Activated T-cell treated with anti-CD3 and anti-CD28 coated beads for 1 hour (primary cell): ENCODE results near the gene BOLA2B.
A peak's percentile ranks its signal among the peaks of the same experiment; 100 is the strongest.
"Not testable (repeated sequence)": the region's sequence is repeated elsewhere in the genome, so short reads cannot be mapped to it uniquely, and the experiment has no call there.

Source experiments
- DNase-seq: peaks from one replicate; pipeline ENCODE4 v3.0.0-alpha.2; 2020; ENCODE audit warnings: low read depth

BOLA2B gene

DNA sequence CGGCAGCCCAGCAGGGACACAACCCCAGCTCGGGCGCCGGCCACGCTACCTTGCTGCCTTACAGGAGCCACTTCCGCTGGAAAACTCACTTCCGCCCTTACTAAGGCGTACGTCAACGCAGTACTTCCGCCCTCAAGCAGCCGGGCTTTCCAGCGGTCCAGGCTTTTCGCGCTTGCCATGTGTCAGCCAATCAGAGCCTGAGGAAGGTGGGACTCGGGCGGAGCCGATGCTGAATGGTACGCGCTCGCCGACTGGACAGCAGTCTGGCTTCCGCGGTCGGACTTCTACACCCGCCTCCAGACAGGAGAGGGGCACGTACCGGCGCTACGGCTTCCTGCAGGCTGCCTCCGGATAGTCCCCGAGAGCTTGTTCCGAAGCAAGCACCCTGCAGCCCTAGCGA lies at the start of gene BOLA2B, which contains the start of gene SLX1A:
Gene BOLA2B, minus strand, starts transcription at position 52 of the 400 bp plus-strand sequence. CDS start 71 bp downstream, outside the sequence.
Gene SLX1A, plus strand, starts transcription at position 261 of the 400 bp plus-strand sequence. CDS start 210 bp downstream, outside the sequence.
- DNase-seq = not testable (repeated sequence)

DNA sequence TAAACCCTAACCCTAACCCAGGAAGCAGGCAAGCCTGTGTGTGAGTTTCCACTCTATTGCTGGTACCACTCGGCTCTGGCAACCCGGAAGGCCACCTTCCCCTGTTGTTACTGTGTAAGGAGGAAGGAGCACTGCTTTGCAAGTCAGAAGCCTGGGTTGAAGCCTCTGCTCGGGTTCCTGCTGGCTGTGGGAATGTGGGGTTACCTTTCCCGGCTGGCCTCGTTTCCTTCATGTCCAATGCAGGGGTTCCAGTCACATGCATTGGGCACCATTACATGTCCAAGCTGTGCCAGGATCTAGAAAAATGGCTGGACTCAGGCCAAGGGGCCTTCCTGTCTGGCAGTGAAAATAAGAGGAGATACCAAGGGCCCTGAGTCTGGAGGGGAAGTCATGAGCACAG lies 23.6 kb upstream of the BOLA2B start:
- not testable (repeated sequence) for DNase-seq

DNA sequence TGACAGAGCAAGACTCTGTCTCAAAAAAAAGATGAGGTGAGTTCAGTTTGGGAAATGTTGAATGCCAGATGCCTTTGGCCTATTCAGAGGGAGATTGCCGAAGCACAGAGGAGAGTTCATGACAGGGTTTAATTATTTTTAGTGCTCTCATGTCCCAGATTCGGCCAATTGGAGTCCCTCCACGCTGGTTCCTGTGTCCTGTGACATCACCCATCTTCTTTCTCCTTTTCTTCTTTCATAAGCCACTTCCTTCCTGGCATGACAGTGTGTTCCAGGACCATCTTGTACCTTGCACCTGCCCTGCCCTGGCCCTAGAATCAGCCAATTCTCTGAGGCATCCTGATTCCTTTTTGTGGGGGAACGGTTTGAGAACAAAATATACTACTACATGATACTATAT lies 17.9 kb upstream of the BOLA2B start:
- DNase-seq = not testable (repeated sequence)

DNA sequence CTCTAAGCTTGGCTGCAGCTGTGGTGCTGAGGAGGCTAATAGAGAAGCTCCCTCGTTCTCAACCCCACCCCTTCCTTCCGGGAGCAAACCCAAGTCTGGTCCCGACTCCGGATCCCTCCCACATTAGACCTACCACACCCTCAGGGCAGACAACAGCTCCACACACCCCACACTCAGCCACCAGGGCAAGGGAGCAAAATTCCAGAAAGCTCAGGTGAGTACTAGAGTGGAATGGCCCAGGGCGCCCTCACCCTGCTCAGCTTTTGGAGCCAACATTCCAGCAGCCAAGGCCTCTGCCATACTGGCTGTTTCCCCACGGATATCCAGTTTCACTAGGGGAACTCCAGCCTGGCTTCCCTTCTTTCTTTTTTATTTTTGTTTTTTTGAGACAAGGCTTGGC lies 15.6 kb upstream of the BOLA2B start:
- DNase-seq = not testable (repeated sequence)

DNA sequence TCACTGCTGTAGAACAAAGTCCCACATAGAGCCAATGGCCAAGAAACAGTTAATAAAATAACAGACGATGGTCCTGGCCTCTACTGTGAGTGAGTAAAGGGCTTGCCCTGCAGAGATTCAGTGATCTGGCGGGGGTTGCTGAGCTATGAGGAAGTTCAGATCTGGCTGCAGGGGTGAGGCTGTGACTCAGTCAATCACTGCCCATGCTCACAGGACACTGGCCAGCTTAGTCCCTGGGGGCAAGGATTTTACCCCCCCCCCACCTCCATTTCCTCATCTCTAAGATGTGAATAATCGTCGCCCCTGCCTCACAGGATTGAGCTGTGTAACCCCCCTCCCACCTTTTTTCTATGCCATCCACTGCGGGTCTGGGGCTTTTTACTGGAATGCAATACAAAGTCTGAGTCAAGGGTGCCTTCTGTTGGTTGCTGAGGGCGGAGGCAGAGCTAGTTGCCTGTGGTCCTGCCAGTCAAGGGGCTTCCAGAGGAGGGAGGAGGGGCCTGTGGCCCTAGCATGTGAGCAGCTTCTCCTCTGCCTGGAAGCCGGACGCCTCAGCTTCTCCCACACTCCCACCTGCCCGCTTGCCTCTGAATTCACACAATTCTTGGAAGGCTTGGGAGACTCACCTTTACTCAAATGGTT lies 13.7 kb upstream of the BOLA2B start:
- not testable (repeated sequence) for DNase-seq

DNA sequence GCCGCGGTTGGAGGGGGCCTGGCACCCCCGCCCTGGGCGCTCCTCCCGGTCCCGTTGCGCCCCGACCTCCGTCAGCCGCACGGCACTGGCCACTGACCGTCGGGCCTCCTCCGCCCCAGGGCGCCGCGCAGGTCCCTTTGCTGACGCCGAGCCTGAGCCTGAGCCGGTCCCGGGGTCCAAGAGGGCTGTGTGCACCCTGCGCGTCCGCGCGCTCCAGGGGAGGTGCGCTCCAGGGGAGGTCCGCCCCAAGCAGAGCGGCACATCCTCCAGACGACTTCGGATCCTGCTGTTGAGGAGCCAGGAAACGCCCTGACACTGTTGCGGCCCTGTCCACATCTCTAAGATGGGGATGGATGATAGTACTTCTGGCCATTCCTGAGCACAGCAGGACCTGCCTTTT lies 12.8 kb upstream of the BOLA2B start:
- not testable (repeated sequence) for DNase-seq

DNA sequence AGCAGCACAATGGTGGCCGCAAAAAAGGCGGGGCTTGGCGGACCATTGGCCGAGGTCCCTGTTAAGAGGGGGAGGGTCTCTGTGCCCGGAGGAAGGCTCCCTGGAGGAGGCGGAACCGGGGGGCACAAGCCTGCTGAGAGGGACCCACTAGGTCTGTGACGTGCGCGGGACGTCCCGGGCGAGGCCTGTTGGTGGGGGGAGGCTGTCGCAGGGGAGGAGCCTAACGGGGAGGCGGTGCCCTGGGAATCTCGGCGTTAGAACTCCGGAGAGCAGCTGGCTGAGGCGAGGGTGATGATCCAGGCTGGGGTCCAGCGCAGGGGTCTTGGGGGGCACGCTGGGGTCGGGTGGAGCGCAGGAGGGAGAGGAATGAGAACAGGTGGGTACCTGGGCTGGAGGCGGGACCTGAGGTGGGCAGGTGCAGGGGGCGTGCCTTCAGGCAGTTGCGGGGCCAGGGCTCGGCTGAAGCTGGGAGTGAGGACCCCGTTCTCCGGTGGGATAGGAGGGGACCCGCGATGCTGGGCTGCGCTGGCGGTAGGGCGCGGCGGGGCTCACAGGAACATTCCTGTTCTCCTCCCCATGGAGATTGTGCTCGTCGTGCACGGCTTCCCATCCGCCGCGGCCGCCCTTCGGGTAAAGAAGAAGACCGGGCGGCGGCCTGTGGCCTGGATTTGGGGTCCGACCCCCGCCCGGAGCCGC lies 12.2 kb upstream of the BOLA2B start:
- DNase-seq = not testable (repeated sequence)

DNA sequence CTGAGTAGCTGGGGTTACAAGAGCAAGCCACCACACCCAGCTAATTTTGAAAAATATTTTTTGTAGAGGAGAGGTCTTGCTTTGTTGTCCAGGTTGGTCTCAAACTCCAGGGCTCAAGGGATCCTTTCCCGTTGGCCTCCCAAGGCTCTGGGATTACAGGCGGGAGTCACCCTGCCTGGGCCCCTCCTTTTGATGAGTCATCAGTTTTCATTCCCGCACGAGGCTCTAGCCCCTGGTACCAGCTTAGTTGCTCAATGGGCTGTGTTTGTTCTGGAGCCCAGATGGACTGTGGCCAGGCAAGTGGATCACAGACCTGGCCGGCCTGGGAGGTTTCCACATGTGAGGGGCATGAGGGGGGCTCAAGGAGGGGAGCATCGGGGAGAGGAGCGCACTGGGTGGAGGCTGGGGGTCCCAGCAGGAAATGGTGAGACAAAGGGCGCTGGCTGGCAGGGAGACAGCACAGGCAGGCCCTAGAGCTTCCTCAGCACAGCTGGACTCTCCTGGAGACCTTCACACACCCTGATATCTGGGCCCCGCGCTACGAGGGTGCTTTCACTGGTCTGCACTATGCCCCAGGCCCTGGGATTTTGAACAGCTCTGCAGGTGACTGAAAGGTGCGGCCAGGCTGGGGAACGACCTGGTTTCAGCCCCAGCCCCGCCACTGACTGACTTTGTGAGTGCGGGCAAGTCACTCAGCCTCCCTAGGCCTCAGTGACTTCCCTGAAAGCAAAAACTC lies 6.3 kb upstream of the BOLA2B start:
- DNase-seq = not testable (repeated sequence)

DNA sequence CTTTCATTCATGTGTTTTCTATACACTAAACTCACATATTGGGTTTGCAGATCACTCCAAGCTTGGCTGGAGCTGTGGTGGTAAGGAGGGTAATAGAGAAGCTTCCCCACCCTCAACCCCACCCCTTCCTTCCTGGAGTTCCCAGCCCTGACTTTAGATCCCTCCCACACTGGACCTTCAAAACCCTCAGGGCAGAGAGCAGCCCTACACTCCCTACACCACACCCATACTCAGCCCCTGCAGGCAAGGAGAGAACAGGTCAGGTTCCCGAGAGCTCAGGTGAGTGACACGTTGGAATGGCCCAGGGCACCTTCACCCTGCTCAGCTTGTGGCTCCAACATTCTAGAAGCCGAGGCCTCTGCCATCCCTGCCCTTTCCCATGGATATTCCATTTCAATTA lies 5.6 kb upstream of the BOLA2B start, which contains the start of gene SULT1A3:
Gene SULT1A3, plus strand, starts transcription at position 207 of the 400 bp plus-strand sequence. CDS start 1,474 bp downstream, outside the sequence.
- not testable (repeated sequence) for DNase-seq

DNA sequence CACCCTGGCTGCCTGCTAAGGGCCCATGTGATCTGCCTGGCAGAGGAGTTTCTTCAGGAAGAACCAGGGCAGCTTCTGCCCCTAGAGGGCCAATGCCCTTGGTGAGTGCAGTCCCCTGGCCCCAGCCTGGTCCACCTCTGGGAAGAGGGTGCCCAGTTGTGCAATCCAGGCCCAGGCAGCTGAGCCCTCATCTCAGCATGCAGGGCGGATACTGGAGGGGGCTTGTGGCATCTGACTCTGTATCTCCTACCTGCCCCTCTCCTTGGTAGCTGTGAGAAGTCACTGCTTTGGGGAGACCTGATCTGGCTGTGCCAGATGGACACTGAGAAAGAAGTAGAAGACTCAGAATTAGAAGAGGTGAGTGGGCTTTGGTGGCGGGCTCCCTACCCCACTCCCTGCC lies 3.5 kb upstream of the BOLA2B start:
- DNase-seq = not testable (repeated sequence)

DNA sequence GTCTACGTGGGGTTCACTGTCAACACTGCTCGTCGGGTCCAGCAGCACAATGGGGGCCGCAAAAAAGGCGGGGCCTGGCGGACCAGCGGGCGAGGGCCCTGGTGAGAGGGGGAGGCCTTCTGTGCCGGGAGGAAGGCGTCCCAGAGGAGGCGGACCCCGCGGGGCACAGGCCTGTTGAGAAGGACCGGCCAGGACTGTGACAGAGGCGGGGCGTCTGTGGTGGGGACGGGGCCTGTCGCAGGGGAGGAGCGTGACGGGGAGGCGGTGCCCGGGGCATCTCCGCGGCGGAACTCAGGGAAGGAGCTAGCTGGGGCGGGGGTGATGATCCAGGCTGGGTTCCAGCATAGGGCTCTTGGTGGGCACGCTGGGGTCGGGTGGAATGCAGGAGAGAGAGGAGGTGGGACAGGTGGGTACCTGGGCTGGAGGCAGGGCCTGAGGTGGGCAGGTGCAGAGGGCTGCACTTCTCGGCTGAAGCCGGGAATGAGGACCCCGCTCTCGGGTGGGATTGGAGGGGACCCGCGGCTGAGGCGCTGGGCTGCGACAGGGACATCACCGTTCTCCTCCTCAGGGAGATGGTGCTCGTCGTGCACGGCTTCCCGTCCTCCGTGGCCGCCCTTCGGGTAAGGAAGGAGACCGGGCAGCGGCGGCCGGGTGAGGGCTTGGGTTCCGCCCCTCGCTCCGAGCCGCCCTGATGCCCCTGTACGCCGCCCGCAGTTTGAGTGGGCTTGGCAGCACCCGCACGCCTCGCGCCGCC lies 883 bp upstream of the BOLA2B start:
- not testable (repeated sequence) for DNase-seq

DNA sequence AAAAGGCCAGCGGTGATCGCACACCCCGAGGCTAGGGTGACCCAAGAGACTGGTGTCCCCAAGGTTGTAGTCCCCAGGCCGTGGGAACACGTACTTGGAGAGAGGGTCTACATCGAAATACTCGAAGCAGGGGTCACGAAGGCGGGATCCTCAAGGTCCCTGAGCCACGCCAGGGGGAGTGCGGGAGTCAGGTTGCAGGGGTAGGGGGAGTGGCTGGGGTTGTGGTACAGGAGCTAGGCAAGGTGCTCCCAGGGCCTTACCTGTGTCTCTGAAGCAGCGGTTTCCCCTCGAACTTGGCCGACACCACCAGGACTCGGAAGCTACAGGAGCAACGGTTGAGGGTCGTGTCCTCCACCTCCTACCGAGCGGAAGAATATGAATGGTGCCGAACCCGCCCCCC lies 368 bp downstream of the BOLA2B start:
- DNase-seq = not testable (repeated sequence)

DNA sequence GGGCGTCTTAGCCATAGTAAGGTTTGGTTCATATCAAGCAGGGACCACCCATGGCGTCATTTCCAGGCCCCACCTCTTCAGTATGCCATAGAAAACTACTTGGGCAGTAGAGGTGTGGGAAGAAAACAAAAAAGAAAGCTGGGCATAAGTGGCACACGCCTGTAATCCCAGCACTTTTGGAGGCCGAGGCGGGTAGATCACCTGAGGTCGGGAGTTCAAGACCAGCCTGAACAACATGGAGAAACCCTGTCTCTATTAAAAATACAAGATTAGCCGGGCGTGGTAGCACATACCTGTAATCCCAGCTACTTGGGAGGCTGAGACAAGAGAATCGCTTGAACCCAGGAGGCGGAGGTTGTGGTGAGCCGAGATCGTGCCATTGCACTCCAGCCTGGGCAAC lies 2.3 kb downstream of the BOLA2B start:
- DNase-seq = not testable (repeated sequence)

DNA sequence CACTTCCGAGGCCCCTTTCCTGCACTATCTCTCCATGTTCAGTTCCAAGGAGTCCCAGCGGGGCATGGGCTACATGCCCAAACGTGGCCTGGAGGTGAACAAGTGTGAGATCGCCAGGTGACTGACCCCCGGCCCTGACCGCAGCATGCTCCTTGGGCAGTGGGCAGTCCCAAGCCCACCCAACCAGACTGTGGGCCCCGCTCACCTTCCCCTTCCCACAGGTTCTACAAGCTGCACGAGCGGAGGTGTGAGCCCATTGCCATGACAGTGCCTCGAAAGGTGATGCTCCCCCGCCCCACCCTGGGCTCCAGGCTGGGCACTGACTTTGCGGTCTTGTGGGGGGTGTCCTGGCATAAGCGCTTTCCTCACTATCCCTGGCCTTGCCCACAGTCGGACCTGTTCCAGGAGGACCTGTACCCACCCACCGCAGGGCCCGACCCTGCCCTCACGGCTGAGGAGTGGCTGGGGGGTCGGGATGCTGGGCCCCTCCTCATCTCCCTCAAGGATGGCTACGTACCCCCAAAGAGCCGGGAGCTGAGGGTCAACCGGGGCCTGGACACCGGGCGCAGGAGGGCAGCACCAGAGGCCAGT lies 5.4 kb downstream of the BOLA2B start:
- DNase-seq = no peak

DNA sequence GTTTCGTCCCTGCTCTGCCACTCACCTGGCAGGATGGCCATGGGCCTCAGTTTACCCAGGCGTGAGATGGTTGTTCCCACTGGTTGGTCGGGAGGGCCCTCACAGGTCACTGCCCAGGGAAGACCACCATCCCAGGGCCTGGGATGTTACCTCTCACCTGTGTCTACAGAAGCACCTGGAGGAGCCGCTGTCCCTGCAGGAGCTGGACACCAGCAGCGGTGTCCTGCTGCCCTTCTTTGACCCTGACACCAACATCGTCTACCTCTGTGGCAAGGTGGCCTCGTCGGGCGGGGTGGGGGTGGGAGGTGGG lies 6.0 kb downstream of the BOLA2B start:
- no peak for DNase-seq

DNA sequence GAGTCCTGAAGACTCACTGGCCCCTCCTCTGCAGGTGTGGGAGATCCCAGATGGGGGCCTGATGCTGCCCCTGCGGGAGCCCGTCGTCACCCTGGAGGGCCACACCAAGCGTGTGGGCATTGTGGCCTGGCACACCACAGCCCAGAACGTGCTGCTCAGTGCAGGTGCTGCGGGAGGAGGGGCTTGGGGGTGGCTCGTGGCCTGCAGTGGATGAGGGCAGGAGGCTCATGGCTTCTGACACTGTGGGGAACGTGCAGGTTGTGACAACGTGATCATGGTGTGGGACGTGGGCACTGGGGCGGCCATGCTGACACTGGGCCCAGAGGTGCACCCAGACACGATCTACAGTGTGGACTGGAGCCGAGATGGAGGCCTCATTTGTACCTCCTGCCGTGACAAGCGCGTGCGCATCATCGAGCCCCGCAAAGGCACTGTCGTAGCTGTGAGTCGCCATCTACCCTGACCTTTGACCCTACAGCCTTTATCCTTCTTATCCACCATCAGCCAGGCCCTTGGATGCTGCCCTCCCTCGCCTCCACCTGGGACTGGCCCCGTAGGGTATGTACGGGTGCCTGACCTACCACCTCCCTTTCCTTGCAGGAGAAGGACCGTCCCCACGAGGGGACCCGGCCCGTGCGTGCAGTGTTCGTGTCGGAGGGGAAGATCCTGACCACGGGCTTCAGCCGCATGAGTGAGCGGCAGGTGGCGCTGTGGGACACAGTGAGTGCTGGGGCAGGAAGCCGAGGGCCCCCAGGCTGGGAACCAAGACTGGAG lies 6.5 kb downstream of the BOLA2B start:
- peak; percentile 92 for DNase-seq

DNA sequence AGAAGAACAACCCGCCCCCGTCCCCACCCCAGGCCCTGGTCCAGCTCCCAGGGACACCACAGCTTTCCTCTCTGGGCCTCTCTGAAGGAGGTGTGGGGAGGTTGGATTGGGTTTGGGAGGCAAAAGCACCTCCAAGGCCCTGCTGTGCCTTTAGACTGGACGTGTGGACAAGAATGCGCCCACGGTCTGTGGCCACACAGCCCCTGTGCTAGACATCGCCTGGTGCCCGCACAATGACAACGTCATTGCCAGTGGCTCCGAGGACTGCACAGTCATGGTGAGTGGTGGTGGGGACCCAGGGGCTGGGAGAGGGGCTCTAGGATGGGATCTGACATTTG lies 7.1 kb downstream of the BOLA2B start:
- DNase-seq = peak; percentile 22

DNA sequence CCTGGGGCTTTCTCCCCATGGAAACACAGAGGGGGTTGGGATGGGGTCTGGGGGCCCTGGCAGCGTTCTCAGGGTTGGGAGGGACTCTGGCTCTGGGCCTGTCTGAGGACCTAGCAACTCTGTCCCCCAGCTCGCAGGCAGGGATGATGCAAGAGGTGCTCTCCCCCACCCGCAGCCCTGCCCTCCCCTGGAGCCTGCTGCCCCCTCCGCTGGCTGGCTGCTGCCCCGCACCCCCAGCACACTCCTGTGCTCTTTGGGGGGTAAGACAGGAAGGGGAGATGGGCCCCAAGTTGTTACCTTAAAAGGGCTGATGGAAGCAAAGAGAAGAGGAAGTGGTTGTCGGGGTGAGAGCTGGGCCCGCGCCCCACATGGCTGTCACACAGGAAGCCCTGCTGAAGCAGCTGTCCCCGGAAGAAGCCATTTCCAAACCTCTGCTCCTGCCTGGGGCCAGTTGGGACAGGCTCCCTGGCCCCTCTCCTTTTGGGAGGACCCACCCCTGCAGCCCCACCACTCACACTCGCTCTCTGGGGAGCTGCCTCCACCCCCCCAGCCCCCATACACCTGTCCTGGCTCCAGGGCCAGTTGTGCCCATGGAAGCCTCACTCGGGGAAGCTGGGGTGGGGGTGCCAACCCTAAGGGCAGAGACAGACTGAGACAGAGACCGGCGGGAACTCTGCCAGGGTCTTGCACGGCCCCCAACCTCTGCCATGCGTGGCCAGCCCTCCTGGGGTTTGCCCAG lies 7.6 kb downstream of the BOLA2B start:
- peak; percentile 71 for DNase-seq

DNA sequence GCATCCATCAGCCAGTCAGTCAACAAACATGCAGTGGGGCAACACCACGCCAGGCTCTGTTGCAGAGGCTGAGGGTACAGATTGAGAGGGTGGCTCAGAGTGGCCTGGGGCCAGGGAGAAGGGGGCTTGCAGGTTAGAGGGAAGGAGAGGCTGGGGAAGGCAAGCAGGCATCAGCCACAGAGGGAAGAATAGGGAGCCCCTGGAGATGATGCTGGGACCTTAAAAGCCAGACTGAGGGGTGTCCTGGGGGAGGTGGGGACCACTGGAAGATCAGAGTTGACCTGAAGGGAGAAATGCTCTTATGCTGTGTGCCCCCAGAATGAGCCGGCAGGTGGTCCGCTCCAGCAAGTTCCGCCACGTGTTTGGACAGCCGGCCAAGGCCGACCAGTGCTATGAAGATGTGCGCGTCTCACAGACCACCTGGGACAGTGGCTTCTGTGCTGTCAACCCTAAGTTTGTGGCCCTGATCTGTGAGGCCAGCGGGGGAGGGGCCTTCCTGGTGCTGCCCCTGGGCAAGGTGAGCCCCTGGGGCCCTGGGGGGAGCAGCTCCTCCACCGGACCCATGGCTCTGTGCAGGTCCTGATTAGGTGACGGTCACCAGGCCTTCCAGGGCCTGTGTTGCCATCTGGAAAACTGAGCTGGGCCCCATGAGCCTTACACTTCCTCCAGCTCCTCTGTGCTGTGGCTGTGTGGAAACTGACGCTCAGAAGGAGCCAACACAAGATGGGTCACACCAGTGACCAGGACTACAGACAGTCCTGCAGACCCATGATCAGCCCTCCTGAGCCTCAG lies 8.4 kb downstream of the BOLA2B start:
- peak; percentile 30 for DNase-seq
